Measurements from ENCODE around the gene CATSPERE.

DNA sequence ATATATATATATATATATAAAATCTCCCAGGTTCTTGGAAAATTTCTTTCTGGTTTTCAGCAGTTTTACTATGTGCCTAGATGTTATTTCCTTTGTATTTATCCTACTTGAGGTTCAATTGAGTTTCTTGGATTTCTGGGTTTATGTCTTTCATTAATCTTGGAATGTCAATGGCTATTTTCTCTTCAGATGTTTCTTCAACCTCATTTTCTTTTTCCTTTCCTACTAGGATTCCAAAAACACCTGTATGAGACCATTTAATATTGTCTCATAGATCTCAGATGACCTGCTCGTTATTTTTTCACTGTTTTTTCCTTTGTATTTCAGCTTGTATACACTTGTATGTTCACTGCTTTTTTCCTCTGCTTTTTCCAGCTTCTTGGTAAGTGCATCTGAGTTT, 96.5 kb downstream of the CATSPERE start:
- TF ChIP-seq POLR2AphosphoS5 (IDR thresholded peaks at IDR 0.05; ENCODE audit: control insufficient read depth, insufficient read depth, low read depth, low read length) (no peak), TSC22D4 (tag; IDR thresholded peaks at IDR 0.05) (no peak), EZH2 (IDR thresholded peaks at IDR 0.05; ENCODE audit: borderline replicate concordance, low read depth, low read length) (no peak), POLR2A (conservative IDR thresholded peaks at IDR 0.05) (no peak), SOX6 (IDR thresholded peaks at IDR 0.05) (no peak)
- TF ChIP-seq, protein P1, sequence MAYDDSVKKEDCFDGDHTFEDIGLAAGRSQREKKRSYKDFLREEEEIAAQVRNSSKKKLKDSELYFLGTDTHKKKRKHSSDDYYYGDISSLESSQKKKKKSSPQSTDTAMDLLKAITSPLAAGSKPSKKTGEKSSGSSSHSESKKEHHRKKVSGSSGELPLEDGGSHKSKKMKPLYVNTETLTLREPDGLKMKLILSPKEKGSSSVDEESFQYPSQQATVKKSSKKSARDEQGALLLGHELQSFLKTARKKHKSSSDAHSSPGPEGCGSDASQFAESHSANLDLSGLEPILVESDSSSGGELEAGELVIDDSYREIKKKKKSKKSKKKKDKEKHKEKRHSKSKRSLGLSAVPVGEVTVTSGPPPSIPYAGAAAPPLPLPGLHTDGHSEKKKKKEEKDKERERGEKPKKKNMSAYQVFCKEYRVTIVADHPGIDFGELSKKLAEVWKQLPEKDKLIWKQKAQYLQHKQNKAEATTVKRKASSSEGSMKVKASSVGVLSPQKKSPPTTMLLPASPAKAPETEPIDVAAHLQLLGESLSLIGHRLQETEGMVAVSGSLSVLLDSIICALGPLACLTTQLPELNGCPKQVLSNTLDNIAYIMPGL (CRISPR knock-in tag; IDR thresholded peaks at IDR 0.05): no peak
- TF ChIP-seq, protein P2, sequence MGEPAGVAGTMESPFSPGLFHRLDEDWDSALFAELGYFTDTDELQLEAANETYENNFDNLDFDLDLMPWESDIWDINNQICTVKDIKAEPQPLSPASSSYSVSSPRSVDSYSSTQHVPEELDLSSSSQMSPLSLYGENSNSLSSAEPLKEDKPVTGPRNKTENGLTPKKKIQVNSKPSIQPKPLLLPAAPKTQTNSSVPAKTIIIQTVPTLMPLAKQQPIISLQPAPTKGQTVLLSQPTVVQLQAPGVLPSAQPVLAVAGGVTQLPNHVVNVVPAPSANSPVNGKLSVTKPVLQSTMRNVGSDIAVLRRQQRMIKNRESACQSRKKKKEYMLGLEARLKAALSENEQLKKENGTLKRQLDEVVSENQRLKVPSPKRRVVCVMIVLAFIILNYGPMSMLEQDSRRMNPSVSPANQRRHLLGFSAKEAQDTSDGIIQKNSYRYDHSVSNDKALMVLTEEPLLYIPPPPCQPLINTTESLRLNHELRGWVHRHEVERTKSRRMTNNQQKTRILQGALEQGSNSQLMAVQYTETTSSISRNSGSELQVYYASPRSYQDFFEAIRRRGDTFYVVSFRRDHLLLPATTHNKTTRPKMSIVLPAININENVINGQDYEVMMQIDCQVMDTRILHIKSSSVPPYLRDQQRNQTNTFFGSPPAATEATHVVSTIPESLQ (CRISPR knock-in tag; IDR thresholded peaks at IDR 0.05): no peak
